ENCODE measurements around the gene SGIP1.
"Not testable (repeated sequence)": the region's sequence is repeated elsewhere in the genome, so short reads cannot be mapped to it uniquely, and the experiment has no call there.

Gene SGIP1

DNA sequence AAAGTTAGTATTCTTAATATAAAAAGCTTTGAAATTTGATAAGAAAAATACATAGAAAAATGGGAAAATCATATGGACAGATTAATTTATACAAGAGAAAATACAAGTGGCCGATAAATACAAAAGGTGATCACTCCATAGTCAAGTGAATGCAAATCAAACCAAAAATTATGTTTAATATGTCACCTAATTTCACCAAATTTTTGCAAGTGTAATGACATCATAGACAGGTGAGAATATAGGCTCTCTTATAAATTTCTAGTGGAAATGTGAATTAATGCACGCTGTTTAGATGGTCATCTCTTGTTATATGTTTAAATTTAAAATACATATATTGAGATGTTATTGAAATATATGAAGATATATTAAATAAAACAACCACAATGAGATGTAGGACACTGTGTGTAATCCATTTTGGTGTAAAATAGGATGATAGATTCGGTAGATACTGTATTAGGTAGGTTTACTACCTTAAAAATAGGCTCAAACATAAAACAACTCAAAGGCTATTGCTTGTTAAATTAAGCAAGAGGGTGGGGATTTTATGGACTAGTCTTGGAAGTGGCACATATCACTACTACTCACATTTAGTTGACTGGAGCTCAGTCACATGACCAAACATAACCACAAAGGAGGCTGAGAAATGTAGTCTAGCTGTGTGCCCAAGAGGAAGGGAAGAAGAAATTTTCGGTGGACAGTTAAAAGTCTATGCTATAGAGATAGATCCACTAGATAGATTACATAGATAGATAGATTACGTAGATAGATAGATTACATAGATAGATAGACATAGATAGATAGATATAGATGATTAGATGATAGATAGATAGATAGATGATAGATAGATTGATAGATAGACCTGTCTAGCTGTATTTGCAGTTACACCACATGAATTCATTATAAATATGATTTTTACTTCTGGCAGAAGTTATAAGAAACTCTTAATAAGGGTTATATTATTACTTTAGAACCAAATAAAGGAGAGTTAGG lies 258.0 kb downstream of the SGIP1 start:
- no peaks in the 10 kb centered on the region for H3K27me3 ChIP-seq

GRCh38 chr1:66795839-66796238 lies 261.9 kb downstream of the SGIP1 start:
- not testable (repeated sequence) for H3K36me3 ChIP-seq; H3K4me3 ChIP-seq (ENCODE audit: low read depth in 1 of 2, low read length in 1 of 2); H3K27me3 ChIP-seq; H3K27ac ChIP-seq; H3K4me1 ChIP-seq (ENCODE audit: control insufficient read depth in 1 of 2, insufficient read depth in 1 of 2, low read depth in 1 of 2, low read length in 1 of 2); H3K9me3 ChIP-seq

More for the DNA sequence above, 258.0 kb downstream of the SGIP1 start:
- Histone ChIP-seq H3K9me3 (no peaks in the 10 kb centered on the region), H3K36me3 (no peaks in the 10 kb centered on the region), H3K27ac (no peak overlapping the region), H3K4me3 (ENCODE audit: low read depth in 1 of 2, low read length in 1 of 2) (no peak overlapping the region), H3K4me1 (ENCODE audit: control insufficient read depth in 1 of 2, insufficient read depth in 1 of 2, low read depth in 1 of 2, low read length in 1 of 2) (no peaks in the 10 kb centered on the region)
- TF ChIP-seq CTCF (IDR thresholded peaks at IDR 0.05), result no peak

Data from neutrophil (primary cell).